Breast epithelium (tissue), 4 donors: ENCODE results near the gene ZNF536. TPM values are rescaled to one million over a fixed set of nuclear protein-coding genes. Genes with fewer than 3 reads are reported as not detected.

Source experiments
- DNase-seq, 2 donors: peaks; one replicate each; pipeline ENCODE4 v3.0.0-alpha.2; 2019; ENCODE audit warnings: low spot score in 2 of 2
- H3K27ac ChIP-seq, 2 donors: fragments of 200-600 bp; sonication (generic) in 1 of 2; one replicate each; pipeline ENCODE4 v1.5.1; 2016 to 2019; ENCODE audit warnings: mild to moderate bottlenecking in 1 of 2
- H3K27me3 ChIP-seq, 2 donors: fragments of 200-600 bp; sonication (generic) in 1 of 2; one replicate each; pipeline versions ENCODE4 v1.5.1 to v1.6.0; 2017 to 2019; ENCODE audit warnings: control low read depth in 1 of 2, mild to moderate bottlenecking in 1 of 2
- H3K36me3 ChIP-seq: fragments of 200-600 bp; one replicate; pipeline ENCODE4 v1.5.1; 2019
- H3K4me1 ChIP-seq, 2 donors: fragments of 200-600 bp; sonication (generic); one replicate each; pipeline ENCODE4 v1.5.1; 2016 to 2019; ENCODE audit warnings: control low read depth in 1 of 2
- H3K4me3 ChIP-seq, 3 donors: fragments of 200-600 bp; sonication (generic); 1 replicate in 2 of 3; 2 replicates in 1 of 3; pipeline ENCODE4 v1.5.1; 2016 to 2019; ENCODE audit warnings: mild to moderate bottlenecking in 3 of 3, moderate library complexity in 2 of 3
- H3K9me3 ChIP-seq, 2 donors: fragments of 200-600 bp; sonication (generic) in 1 of 2; one replicate each; pipeline ENCODE4 v1.5.1; 2016 to 2019; ENCODE audit warnings: control low read depth in 1 of 2
- CTCF ChIP-seq, 3 donors: fragments of 450-650 bp; IDR thresholded peaks; one replicate each; pipeline ENCODE4 v1.5.1; 2016 to 2017; ENCODE audit warnings: antibody characterized with exemption in 3 of 3, mild to moderate bottlenecking in 3 of 3, moderate library complexity in 3 of 3
- POLR2A ChIP-seq: fragments of 450-650 bp; IDR thresholded peaks from one replicate; pipeline ENCODE4 v1.6.1; 2016; ENCODE audit warnings: antibody characterized with exemption, mild to moderate bottlenecking, moderate library complexity
- POLR2AphosphoS5 ChIP-seq, 3 donors: sonication (generic); formaldehyde crosslinking; IDR thresholded peaks; one replicate each; pipeline ENCODE4 v1.6.1; 2017; ENCODE audit warnings: antibody characterized with exemption in 3 of 3
- intact Hi-C: fragments of 100-400 bp; cut with DNase I; formaldehyde crosslinking; loops from one replicate; pipeline ENCODE4 v1.15.1; 2023; ENCODE audit warnings: low total_unique reads
- total RNA-seq, 3 donors: library from RNA; depleted of rRNA; stranded (reverse); fragments of >200 nt; gene quantifications; one replicate each; pipeline ENCODE4 v1.1.0, GENCODE V29; 2016

The ZNF536 gene
- total RNA-seq, 3 donors from 2014 or later: under 0.01 to 0.15 TPM; not detected in 1

- H3K27me3 ChIP-seq: peaks cover 0 to 7% of the 10 kb centered on the region in 2 donors
- TF ChIP-seq POLR2A (no peak), CTCF (IDR thresholded peaks at IDR 0.05) (no peak), POLR2AphosphoS5 (IDR thresholded peaks at IDR 0.05) (no peak)
- no peak for DNase-seq
Observed at GRCh38 chr19:30476997-30477396, 104.8 kb downstream of the ZNF536 start.

GRCh38 chr19:30479231-30479630 is 107.0 kb downstream of the ZNF536 start:
- Histone ChIP-seq H3K36me3 (no peaks in the 10 kb centered on the region), H3K27me3 (peaks cover 0 to 7% of the 10 kb centered on the region in 2 donors), H3K9me3 (no peaks in the 10 kb centered on the region), H3K4me3 (no peak overlapping the region), H3K4me1 (no peaks in the 10 kb centered on the region), H3K27ac (peak overlapping the region in 1 of 2 donors; percentile 55)
- intact Hi-C loops: no loop called here
- DNase-seq: peak in 1 of 2 donors; percentile 22
- TF ChIP-seq CTCF (IDR thresholded peaks at IDR 0.05) (no peak), POLR2AphosphoS5 (IDR thresholded peaks at IDR 0.05) (peak in 1 of 3 donors; percentile 22), POLR2A (no peak)

More at GRCh38 chr19:30476997-30477396, 104.8 kb downstream of the ZNF536 start:
- H3K4me3 ChIP-seq: no peak overlapping the region
- H3K36me3 ChIP-seq: no peaks in the 10 kb centered on the region
- no peak overlapping the region for H3K27ac ChIP-seq
- intact Hi-C loops: no loop called here
- H3K4me1 ChIP-seq: no peaks in the 10 kb centered on the region
- peaks cover 0 to 5% of the 10 kb centered on the region in 2 donors for H3K9me3 ChIP-seq

GRCh38 chr19:30480097-30480496 is 107.9 kb downstream of the ZNF536 start:
- Histone ChIP-seq H3K27me3 (peaks cover 0 to 7% of the 10 kb centered on the region in 2 donors), H3K9me3 (no peaks in the 10 kb centered on the region), H3K4me1 (no peaks in the 10 kb centered on the region), H3K27ac (peak overlapping the region in 1 of 2 donors; percentile 43), H3K4me3 (no peak overlapping the region), H3K36me3 (no peaks in the 10 kb centered on the region)
- DNase-seq: no peak
- no peak for TF ChIP-seq POLR2A
- TF ChIP-seq CTCF (IDR thresholded peaks at IDR 0.05): no peak
- TF ChIP-seq POLR2AphosphoS5 (IDR thresholded peaks at IDR 0.05): no peak
- intact Hi-C loops: no loop called here

- no peak for TF ChIP-seq CTCF (IDR thresholded peaks at IDR 0.05)
- Histone ChIP-seq H3K27ac (no peak overlapping the region), H3K4me3 (no peak overlapping the region), H3K4me1 (no peaks in the 10 kb centered on the region), H3K27me3 (no peaks in the 10 kb centered on the region), H3K36me3 (no peaks in the 10 kb centered on the region), H3K9me3 (no peaks in the 10 kb centered on the region)
- DNase-seq: no peak
- intact Hi-C loops: no loop called here
Observed at GRCh38 chr19:30481063-30481462, 108.9 kb downstream of the ZNF536 start.

GRCh38 chr19:30481823-30482222 is 109.6 kb downstream of the ZNF536 start:
- Histone ChIP-seq H3K9me3 (no peaks in the 10 kb centered on the region), H3K27me3 (no peaks in the 10 kb centered on the region), H3K36me3 (no peaks in the 10 kb centered on the region), H3K27ac (no peak overlapping the region), H3K4me1 (no peaks in the 10 kb centered on the region), H3K4me3 (no peak overlapping the region)
- no peak for DNase-seq
- TF ChIP-seq POLR2A (no peak), POLR2AphosphoS5 (IDR thresholded peaks at IDR 0.05) (no peak), CTCF (IDR thresholded peaks at IDR 0.05) (no peak)
- intact Hi-C loops: no loop called here
